B cell (primary cell): ENCODE results near the gene CST9. TPM values are rescaled to one million over a fixed set of nuclear protein-coding genes. Genes with fewer than 3 reads are reported as not detected.

Experiments used
- ATAC-seq: fragments of 200-7000 bp; cut with Tn5 transposase; one replicate; pipeline ENCODE4 v1.10.0; 2021; ENCODE audit warnings: low read depth, mild to moderate bottlenecking, moderate number of reproducible peaks, moderate library complexity
- CTCF ChIA-PET: fragments of 350-600 bp; sonication (Branson Sonifier 250); formaldehyde crosslinking; loops from one replicate; lab custom pipeline; 2021; ENCODE audit warnings: antibody characterized with exemption, inconsistent platforms; lab: Charles Lee
- POLR2A ChIA-PET: fragments of 350-600 bp; sonication (Branson Sonifier 250); formaldehyde crosslinking; loops from one replicate; lab custom pipeline; 2021; ENCODE audit warnings: antibody characterized with exemption; lab: Charles Lee
- DNase-seq: peaks from one replicate; pipeline ENCODE4 v3.0.0; 2013
- H2AFZ ChIP-seq: 2 replicates; pipeline ENCODE4 v1.6.1; 2012; ENCODE audit warnings: mild to moderate bottlenecking, low read depth, low read length; ENCODE audit not compliant: insufficient read depth, poor library complexity, severe bottlenecking
- H3K27ac ChIP-seq, 2 donors: 1 replicate in 1 of 2; 2 replicates in 1 of 2; pipeline ENCODE4 v1.5.1; 2012 to 2013; ENCODE audit warnings: low read length in 2 of 2, mild to moderate bottlenecking in 2 of 2, moderate library complexity in 1 of 2
- H3K27me3 ChIP-seq, 4 experiments: fragments of 200-600 bp in 1 of 4; sonication (generic) in 1 of 4; replicated peaks in 1 of 4; 1 replicate in 2 of 4; 2 replicates in 2 of 4; pipeline versions ENCODE4 v1.6.1 to v1.7.0; 2013 to 2016; ENCODE audit warnings: low read length in 3 of 4, mild to moderate bottlenecking in 2 of 4, mixed read lengths in 1 of 4, moderate library complexity in 1 of 4; ENCODE audit not compliant: insufficient read depth in 4 of 4, control insufficient read depth in 3 of 4; ENCODE audit errors: control extremely low read depth in 1 of 4
- H3K36me3 ChIP-seq, 2 experiments: replicated peaks in 1 of 2; 1 replicate in 1 of 2; 2 replicates in 1 of 2; pipeline versions ENCODE4 v1.6.1 to v1.7.1; 2013; ENCODE audit warnings: low read length in 1 of 2; ENCODE audit not compliant: insufficient read depth in 2 of 2, control insufficient read depth in 1 of 2; ENCODE audit errors: control extremely low read depth in 1 of 2, extremely low read depth in 1 of 2
- H3K4me1 ChIP-seq, 2 donors: fragments of 200-600 bp in 1 of 2; sonication (generic) in 1 of 2; 1 replicate in 1 of 2; 2 replicates in 1 of 2; pipeline versions ENCODE4 v1.5.1 to v1.6.1; 2013 to 2017; ENCODE audit warnings: low read length in 2 of 2; ENCODE audit not compliant: control insufficient read depth in 2 of 2, insufficient read depth in 2 of 2
- H3K4me2 ChIP-seq: replicated peaks from 2 replicates; pipeline ENCODE3; 2012; ENCODE audit warnings: mild to moderate bottlenecking, low read depth, low read length; ENCODE audit not compliant: poor library complexity, severe bottlenecking
- H3K4me3 ChIP-seq, 5 experiments: fragments of 200-600 bp in 1 of 5; sonication (generic) in 1 of 5; 1 replicate in 3 of 5; 2 replicates in 2 of 5; pipeline versions ENCODE4 v1.5.1 to v1.7.0; 2011 to 2016; ENCODE audit warnings: low read length in 4 of 5, mild to moderate bottlenecking in 4 of 5, low read depth in 2 of 5, control low read depth in 1 of 5, moderate library complexity in 1 of 5; ENCODE audit not compliant: insufficient read depth in 1 of 5; ENCODE audit errors: control extremely low read depth in 1 of 5, extremely low read depth in 1 of 5
- H3K79me2 ChIP-seq: fragments of 200-600 bp; sonication (generic); one replicate; pipeline ENCODE4 v1.6.0; 2016; ENCODE audit warnings: low read length; ENCODE audit not compliant: control insufficient read depth, insufficient read depth
- H3K9ac ChIP-seq: fragments of 200-600 bp; sonication (generic); 2 replicates; pipeline ENCODE4 v1.6.1; 2017; ENCODE audit warnings: mild to moderate bottlenecking, low read length, moderate library complexity
- H3K9me3 ChIP-seq, 3 donors: one replicate each; pipeline versions ENCODE4 v1.6.1 to v1.7.1; 2013; ENCODE audit warnings: low read length in 2 of 3; ENCODE audit not compliant: control insufficient read depth in 2 of 3, insufficient read depth in 1 of 3; ENCODE audit errors: control extremely low read depth in 1 of 3
- H4K20me1 ChIP-seq: 2 replicates; pipeline ENCODE4 v1.6.0; 2012; ENCODE audit warnings: mild to moderate bottlenecking, low read length; ENCODE audit not compliant: insufficient read depth, control insufficient read depth, poor library complexity, severe bottlenecking
- H3K27ac Mint-ChIP-seq: one replicate; pipeline ENCODE4 v1.8.0; 2021; ENCODE audit warnings: mixed read lengths
- H3K27me3 Mint-ChIP-seq: one replicate; pipeline ENCODE4 v1.8.0; 2021; ENCODE audit warnings: mixed read lengths
- H3K4me1 Mint-ChIP-seq: one replicate; pipeline ENCODE4 v1.8.0; 2021; ENCODE audit warnings: mixed read lengths
- H3K4me3 Mint-ChIP-seq: one replicate; pipeline ENCODE4 v1.8.0; 2021; ENCODE audit warnings: mixed read lengths
- H3K9me3 Mint-ChIP-seq: one replicate; pipeline ENCODE4 v1.8.0; 2022; ENCODE audit warnings: mixed read lengths; ENCODE audit not compliant: insufficient read depth
- CTCF ChIP-seq: fragments of 200-600 bp; IDR thresholded peaks from one replicate; pipeline ENCODE4 v1.8.0; 2022; ENCODE audit warnings: antibody characterized with exemption, mild to moderate bottlenecking
- EZH2 ChIP-seq: IDR thresholded peaks from 2 replicates; pipeline ENCODE4 v1.6.1; 2012; ENCODE audit warnings: borderline replicate concordance, low read depth, mild to moderate bottlenecking, moderate library complexity, low read length; ENCODE audit not compliant: insufficient read depth, poor library complexity, severe bottlenecking
- WGBS: methylation state at CpG from one replicate; pipeline ENCODE4 v1.1.5; 2013; ENCODE audit warnings: missing lambda C conversion rate; ENCODE audit not compliant: insufficient coverage; 5-methylcytosine and 5-hydroxymethylcytosine counted together
- intact Hi-C: fragments of 100-400 bp; cut with micrococcal nuclease; formaldehyde crosslinking; loops from one replicate; pipeline ENCODE4 v1.10.0; 2022
- polyA plus RNA-seq: library from polyadenylated mRNA; depleted of rRNA; stranded (reverse); fragments of >200 nt; gene quantifications from 2 replicates; pipeline ENCODE4 v1.2.3, GENCODE V29; 2012
- total RNA-seq, 2 donors: library from RNA; stranded (reverse); fragments of 120-200 nt in 1 of 2; gene quantifications; 1 replicate in 1 of 2; 2 replicates in 1 of 2; pipeline versions ENCODE4 v1.2.3 to v1.2.4, GENCODE V29; 2013 to 2022

Gene CST9
- total and polyA plus RNA-seq, 2 donors (not counting 1 experiment from before 2014, with no cell fraction given): not detected

GRCh38 chr20:23647346-23647745 lies 41.6 kb upstream of the CST9 start:
- H3K27me3 Mint-ChIP-seq: peaks cover under 1% of the 10 kb centered on the region
- ATAC-seq (no peak), DNase-seq (no peak)
- Histone ChIP-seq H3K4me3 (no peak overlapping the region), H3K4me1 (no peaks in the 10 kb centered on the region), H3K9ac (no peak overlapping the region), H3K9me3 (no peaks in the 10 kb centered on the region), H4K20me1 (no peaks in the 10 kb centered on the region), H2AFZ (no peak overlapping the region), H3K36me3 (no peaks in the 10 kb centered on the region), H3K27ac (no peak overlapping the region), H3K4me2 (no peak overlapping the region), H3K27me3 (no peaks in the 10 kb centered on the region), H3K79me2 (no peaks in the 10 kb centered on the region)
- H3K27ac Mint-ChIP-seq: no peak overlapping the region
- ChIA-PET CTCF (no interaction called here), POLR2A (no interaction called here)
- TF ChIP-seq EZH2 (no peak), CTCF (no peak)
- no peaks in the 10 kb centered on the region for H3K4me1 Mint-ChIP-seq
- no peak overlapping the region for H3K4me3 Mint-ChIP-seq
- H3K9me3 Mint-ChIP-seq: no peaks in the 10 kb centered on the region
- intact Hi-C loops: no loop called here
- WGBS: no CpG with 5 or more reads among the region's 2 CpGs

DNA sequence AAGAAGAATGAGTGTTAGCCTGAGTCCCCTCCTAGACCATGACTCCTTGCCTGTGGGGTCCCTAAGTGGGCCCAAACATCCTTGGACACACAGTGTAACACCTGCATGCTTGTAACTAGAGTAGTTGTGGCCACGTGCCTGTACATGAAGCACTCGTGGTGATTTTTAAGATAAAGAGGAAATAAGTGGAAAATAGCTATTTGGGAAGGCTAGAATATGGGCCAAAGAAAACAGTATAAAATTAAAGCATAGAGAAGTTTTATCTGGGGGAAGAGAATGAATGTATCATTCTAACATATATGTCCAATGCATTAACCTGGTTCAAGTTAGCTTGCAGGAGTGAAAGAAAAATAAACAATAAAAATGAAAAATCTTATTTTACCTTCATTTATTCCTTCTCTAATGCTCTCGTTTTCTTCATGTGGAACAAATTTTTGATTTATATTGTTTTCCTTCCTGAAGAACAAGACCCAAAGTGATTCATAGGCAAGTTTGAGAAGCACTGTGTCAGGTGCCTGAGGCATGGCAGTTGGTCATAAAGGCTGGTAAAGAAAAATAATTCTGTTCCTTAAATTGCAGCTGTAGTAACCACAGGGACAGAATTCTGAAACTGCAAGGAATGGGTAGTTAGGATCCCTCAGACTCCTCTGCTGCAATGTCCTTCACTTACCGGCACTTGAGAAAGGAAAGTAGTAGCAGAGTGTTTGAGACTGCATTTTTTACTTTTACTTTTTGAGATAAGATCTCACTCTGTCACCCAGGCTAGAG lies 40.6 kb upstream of the CST9 start:
- no peaks in the 10 kb centered on the region for H3K27me3 Mint-ChIP-seq
- ChIA-PET CTCF (no interaction called here), POLR2A (no interaction called here)
- Histone ChIP-seq H3K79me2 (no peaks in the 10 kb centered on the region), H3K9me3 (no peaks in the 10 kb centered on the region), H2AFZ (no peak overlapping the region), H4K20me1 (no peaks in the 10 kb centered on the region), H3K36me3 (no peaks in the 10 kb centered on the region), H3K9ac (no peak overlapping the region), H3K4me1 (no peaks in the 10 kb centered on the region), H3K27ac (no peak overlapping the region), H3K4me2 (no peak overlapping the region), H3K27me3 (no peaks in the 10 kb centered on the region), H3K4me3 (no peak overlapping the region)
- H3K27ac Mint-ChIP-seq: no peak overlapping the region
- no peak overlapping the region for H3K4me3 Mint-ChIP-seq
- WGBS: no CpG with 5 or more reads among the region's 4 CpGs
- intact Hi-C loops: no loop called here
- DNase-seq (no peak), ATAC-seq (no peak)
- no peaks in the 10 kb centered on the region for H3K9me3 Mint-ChIP-seq
- no peaks in the 10 kb centered on the region for H3K4me1 Mint-ChIP-seq
- TF ChIP-seq EZH2 (no peak), CTCF (no peak)
